Peyer's patch (tissue), 4 donors: ENCODE measurements around the gene AKTIP. TPM values are rescaled to one million over a fixed set of nuclear protein-coding genes. Genes with fewer than 3 reads are reported as not detected.

Experiments used
- DNase-seq, 3 donors: peaks; one replicate each; pipeline ENCODE4 v3.0.0-alpha.2; 2017 to 2019
- H3K27ac ChIP-seq, 4 donors: fragments of 200-600 bp; sonication (generic); one replicate each; pipeline ENCODE4 v1.5.1; 2016 to 2019
- H3K27me3 ChIP-seq, 2 donors: fragments of 200-600 bp; sonication (generic); one replicate each; pipeline ENCODE4 v1.5.1; 2019
- H3K36me3 ChIP-seq, 3 donors: fragments of 200-600 bp; sonication (generic); one replicate each; pipeline ENCODE4 v1.5.1; 2016 to 2019
- H3K4me1 ChIP-seq, 4 donors: fragments of 200-600 bp; sonication (generic); one replicate each; pipeline ENCODE4 v1.5.1; 2016 to 2019
- H3K4me3 ChIP-seq, 4 donors: fragments of 200-600 bp; sonication (generic); 1 replicate in 3 of 4; 2 replicates in 1 of 4; pipeline ENCODE4 v1.5.1; 2016 to 2019; ENCODE audit warnings: mild to moderate bottlenecking in 1 of 4
- H3K9me3 ChIP-seq, 4 donors: fragments of 200-600 bp; sonication (generic); one replicate each; pipeline ENCODE4 v1.5.1; 2016 to 2019; ENCODE audit warnings: mild to moderate bottlenecking in 1 of 4
- POLR2A ChIP-seq, 2 donors: fragments of 450-650 bp; IDR thresholded peaks; one replicate each; pipeline ENCODE4 v1.5.1; 2017; ENCODE audit warnings: antibody characterized with exemption in 2 of 2, mild to moderate bottlenecking in 2 of 2, moderate library complexity in 2 of 2
- total RNA-seq, 4 donors: library from RNA; depleted of rRNA; stranded (reverse); fragments of >200 nt; gene quantifications; one replicate each; pipeline ENCODE4 v1.1.0, GENCODE V29; 2016
- TF ChIP-seq, protein P1 (sequence below), 6 experiments: fragments of 450-650 bp in 4 of 6; fragments of 200-600 bp in 2 of 6; sonication (generic) in 1 of 6; IDR thresholded peaks; one replicate each; pipeline ENCODE4 v1.5.1; 2017 to 2019; ENCODE audit warnings: antibody characterized with exemption in 6 of 6, mild to moderate bottlenecking in 3 of 6, moderate library complexity in 1 of 6

AKTIP gene
- total RNA-seq, 4 donors from 2014 or later, result 34.6 to 83.5 (median 43.6) TPM

DNA sequence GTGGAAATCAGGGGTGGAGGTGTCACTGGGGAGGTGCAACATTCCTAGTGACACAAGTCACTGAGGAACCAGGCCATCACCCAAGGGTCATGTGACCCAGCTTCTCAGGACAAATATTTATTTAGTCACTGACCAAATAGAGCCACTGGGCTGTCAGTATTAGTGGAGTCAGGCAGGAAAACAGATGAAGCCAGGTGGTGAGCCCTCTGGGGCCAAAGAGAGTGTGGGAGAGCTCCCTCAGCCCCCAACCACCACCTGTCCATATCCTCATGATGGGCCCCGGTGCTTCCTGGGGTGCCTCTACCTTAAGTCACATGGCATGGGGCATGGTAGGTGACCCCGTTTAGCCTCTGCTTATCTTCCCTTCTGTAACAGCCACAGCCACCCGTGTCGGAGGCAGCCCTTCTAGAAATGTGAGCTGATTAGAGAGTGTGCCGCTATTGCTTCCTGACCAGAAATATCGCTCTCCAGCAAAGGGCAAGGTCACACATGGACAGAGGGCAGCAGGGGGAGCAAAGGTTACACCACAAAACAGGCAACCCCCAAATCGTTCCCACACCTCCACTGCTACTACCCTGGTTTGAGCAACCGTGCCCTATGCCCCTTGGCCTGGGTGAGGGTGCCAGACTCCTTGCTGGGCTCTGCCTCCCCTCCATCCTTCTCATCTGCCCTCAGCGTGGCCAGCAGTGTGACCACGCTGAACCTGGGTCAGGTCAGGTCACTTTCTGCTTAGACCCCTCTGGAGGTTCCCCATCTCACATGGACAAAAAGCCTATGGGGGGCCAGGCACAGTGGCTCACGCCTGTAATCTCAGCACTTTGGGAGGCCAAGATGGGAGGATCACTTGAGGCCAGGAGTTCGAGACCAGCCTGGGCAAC lies 8.6 kb upstream of the AKTIP start:
- no peak overlapping the region for H3K27ac ChIP-seq
- DNase-seq, result no peak
- TF ChIP-seq POLR2A (IDR thresholded peaks at IDR 0.05), result no peak
- TF ChIP-seq, protein P1, sequence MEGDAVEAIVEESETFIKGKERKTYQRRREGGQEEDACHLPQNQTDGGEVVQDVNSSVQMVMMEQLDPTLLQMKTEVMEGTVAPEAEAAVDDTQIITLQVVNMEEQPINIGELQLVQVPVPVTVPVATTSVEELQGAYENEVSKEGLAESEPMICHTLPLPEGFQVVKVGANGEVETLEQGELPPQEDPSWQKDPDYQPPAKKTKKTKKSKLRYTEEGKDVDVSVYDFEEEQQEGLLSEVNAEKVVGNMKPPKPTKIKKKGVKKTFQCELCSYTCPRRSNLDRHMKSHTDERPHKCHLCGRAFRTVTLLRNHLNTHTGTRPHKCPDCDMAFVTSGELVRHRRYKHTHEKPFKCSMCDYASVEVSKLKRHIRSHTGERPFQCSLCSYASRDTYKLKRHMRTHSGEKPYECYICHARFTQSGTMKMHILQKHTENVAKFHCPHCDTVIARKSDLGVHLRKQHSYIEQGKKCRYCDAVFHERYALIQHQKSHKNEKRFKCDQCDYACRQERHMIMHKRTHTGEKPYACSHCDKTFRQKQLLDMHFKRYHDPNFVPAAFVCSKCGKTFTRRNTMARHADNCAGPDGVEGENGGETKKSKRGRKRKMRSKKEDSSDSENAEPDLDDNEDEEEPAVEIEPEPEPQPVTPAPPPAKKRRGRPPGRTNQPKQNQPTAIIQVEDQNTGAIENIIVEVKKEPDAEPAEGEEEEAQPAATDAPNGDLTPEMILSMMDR (IDR thresholded peaks at IDR 0.05), result no peak
- no peaks in the 10 kb centered on the region for H3K9me3 ChIP-seq
- no peaks in the 10 kb centered on the region for H3K4me1 ChIP-seq
- H3K27me3 ChIP-seq, result no peaks in the 10 kb centered on the region
- H3K4me3 ChIP-seq, result no peak overlapping the region
- no peaks in the 10 kb centered on the region for H3K36me3 ChIP-seq

DNA sequence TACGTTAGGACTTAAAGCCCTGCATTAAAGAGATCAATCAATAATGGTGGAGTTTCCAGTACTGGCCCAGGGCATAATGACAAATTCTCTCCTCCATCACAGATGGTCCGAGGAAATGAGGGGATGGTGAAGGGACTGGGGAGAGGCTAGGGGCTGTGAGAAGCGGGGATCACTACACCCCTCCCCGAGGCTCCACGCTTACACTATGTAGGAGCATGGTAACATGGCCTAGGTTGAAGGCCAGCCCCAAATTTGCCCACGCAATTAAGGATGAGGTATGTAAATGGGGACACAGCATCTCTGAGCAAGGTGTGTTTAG lies 8.0 kb upstream of the AKTIP start:
- H3K9me3 ChIP-seq, result no peaks in the 10 kb centered on the region
- no peak overlapping the region for H3K4me3 ChIP-seq
- H3K27me3 ChIP-seq, result no peaks in the 10 kb centered on the region
- no peaks in the 10 kb centered on the region for H3K4me1 ChIP-seq
- TF ChIP-seq POLR2A (IDR thresholded peaks at IDR 0.05), result no peak
- TF ChIP-seq, protein P1 (IDR thresholded peaks at IDR 0.05), result no peak
- H3K36me3 ChIP-seq, result no peaks in the 10 kb centered on the region
- DNase-seq, result no peak
- no peak overlapping the region for H3K27ac ChIP-seq

DNA sequence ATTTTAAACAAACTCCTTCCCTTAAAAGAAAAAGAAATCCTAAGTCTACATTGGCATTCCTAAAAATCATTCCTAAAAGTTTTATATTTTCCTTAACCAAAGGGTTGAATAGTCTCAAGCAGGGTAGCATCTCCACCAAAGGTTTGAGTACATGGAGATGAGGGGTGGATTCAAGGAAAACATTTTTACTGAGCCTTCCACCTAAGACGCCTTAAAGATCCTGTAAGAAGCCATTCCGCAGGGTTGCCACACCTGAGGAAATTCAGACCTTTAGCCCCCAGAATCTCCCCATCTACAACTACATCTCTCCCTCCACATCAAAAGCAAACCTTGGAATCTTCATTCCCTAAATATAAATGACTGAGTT lies 7.7 kb upstream of the AKTIP start:
- Histone ChIP-seq H3K27me3 (no peaks in the 10 kb centered on the region), H3K36me3 (no peaks in the 10 kb centered on the region), H3K9me3 (no peaks in the 10 kb centered on the region), H3K4me3 (no peak overlapping the region), H3K27ac (no peak overlapping the region), H3K4me1 (no peaks in the 10 kb centered on the region)
- TF ChIP-seq, protein P1 (IDR thresholded peaks at IDR 0.05), result no peak
- no peak for TF ChIP-seq POLR2A (IDR thresholded peaks at IDR 0.05)
- DNase-seq, result no peak

DNA sequence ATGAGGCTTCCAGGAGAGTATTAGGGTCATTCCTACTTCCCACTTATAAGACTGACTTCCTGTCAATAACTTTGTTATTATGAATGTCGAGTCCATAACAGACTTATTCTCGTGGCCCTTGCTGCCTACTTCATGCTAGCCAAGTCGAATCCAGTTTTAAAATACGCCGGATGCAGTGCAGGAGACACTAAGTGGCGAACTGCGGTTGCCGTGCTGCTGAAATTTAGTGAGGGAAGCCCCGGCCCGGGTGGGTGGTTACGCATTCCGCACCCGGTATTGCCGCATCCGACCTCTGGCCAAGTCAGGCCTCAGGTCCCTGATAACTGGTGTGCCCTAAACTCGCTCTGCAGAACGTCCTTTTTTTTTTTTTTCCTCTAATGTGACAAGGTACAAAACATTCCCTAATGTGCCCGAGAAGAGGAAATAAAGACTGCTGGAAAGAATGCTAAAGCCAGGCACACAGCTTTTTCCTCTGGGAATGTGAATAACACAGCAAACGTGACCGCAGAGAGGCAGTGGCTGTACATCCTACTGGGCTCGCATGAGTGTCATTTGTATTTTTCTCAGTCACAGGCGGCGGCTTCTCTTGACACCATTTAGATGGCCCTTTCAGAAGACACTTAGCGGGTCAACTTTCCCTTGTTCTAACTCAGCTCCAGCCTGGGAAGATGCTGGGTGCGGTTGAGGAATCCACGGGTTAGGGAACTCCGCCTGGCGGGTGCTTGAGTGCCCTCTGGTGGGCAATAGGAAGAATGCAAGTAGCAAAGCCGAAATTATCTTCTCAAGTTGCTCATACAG lies 7.1 kb upstream of the AKTIP start:
- DNase-seq, result peak; percentile 38 to 80 (median 65)
- H3K27ac ChIP-seq, result peak overlapping the region in 1 of 4 donors; percentile 37
- H3K9me3 ChIP-seq, result no peaks in the 10 kb centered on the region
- no peak overlapping the region for H3K4me3 ChIP-seq
- H3K27me3 ChIP-seq, result no peaks in the 10 kb centered on the region
- no peaks in the 10 kb centered on the region for H3K36me3 ChIP-seq
- no peak for TF ChIP-seq POLR2A (IDR thresholded peaks at IDR 0.05)
- TF ChIP-seq, protein P1 (IDR thresholded peaks at IDR 0.05), result peak; percentile 77 to 94 (median 88)
- no peaks in the 10 kb centered on the region for H3K4me1 ChIP-seq

DNA sequence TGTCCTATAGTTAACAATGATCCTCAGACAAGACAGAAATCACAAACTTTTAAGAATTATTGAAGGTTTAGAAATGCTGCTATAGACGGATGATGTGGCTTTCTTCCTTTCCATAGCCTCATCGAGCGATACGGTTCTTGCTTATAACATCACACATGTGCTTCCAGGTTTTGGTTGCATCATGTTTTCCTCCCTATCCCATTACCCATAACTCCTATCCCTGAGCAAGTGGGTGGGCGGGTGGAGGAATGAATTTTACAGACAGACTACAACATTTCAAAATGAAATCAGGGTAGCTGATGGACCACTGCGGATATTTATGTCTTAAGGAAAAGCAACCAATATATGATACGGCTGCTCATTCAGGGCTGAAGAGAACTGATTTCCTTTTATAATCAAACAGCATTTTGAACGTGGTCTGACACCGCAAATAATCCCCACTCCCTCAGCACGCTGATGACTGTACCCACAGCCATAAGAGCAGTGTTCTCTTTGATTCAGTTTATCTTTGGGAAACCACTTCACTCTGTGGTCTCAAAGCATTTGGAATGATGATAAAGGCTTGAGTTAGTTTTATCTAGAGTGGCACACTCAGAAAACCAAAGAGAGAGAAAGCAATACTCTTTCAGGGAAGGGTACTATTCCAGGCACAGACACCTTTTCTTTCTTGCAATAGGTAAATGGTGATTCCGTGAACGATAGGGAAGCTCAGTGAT lies 4.6 kb upstream of the AKTIP start:
- TF ChIP-seq POLR2A (IDR thresholded peaks at IDR 0.05), result no peak
- TF ChIP-seq, protein P1 (IDR thresholded peaks at IDR 0.05), result no peak
- H3K27ac ChIP-seq, result no peak overlapping the region
- H3K36me3 ChIP-seq, result no peaks in the 10 kb centered on the region
- peaks cover 0 to 10% (median 6%) of the 10 kb centered on the region in 4 donors for H3K4me1 ChIP-seq
- DNase-seq, result no peak
- no peak overlapping the region for H3K4me3 ChIP-seq
- H3K9me3 ChIP-seq, result no peaks in the 10 kb centered on the region
- H3K27me3 ChIP-seq, result no peaks in the 10 kb centered on the region
